ENCODE measurements around the gene SLC2A10.

DNA sequence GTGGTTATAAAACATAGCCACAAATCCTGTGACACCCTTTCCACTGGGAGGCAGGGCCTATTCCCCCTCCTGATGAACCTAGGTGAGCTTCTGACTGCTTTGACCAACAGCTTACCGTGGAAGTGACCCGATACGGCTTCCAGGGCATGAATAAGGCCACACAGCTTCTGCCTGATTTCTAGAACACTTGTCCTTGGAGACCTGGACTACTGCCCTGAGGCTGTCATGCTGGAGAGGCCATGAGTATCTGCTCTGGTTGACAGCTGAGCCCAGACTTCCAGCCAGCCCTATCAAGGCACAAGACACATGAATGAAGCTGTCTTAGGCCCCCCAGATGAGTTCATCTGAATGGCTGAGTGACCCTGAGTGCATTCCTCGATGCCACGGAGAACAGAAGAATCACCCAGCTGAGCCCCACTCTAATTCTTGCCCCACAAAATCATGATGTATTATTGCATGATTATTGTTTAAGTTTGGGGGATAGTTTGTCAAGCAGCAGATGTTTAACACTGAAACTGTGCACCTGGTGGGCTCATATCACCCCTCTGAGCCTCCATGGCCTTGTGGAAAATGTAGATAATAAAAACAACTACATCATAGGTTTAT, 36.8 kb upstream of the SLC2A10 start:
- TF ChIP-seq, protein P1, sequence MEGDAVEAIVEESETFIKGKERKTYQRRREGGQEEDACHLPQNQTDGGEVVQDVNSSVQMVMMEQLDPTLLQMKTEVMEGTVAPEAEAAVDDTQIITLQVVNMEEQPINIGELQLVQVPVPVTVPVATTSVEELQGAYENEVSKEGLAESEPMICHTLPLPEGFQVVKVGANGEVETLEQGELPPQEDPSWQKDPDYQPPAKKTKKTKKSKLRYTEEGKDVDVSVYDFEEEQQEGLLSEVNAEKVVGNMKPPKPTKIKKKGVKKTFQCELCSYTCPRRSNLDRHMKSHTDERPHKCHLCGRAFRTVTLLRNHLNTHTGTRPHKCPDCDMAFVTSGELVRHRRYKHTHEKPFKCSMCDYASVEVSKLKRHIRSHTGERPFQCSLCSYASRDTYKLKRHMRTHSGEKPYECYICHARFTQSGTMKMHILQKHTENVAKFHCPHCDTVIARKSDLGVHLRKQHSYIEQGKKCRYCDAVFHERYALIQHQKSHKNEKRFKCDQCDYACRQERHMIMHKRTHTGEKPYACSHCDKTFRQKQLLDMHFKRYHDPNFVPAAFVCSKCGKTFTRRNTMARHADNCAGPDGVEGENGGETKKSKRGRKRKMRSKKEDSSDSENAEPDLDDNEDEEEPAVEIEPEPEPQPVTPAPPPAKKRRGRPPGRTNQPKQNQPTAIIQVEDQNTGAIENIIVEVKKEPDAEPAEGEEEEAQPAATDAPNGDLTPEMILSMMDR (conservative IDR thresholded peaks at IDR 0.05; ENCODE audit: low read length): no peak
- TF ChIP-seq EZH2phosphoT487 (IDR thresholded peaks at IDR 0.05; ENCODE audit: borderline replicate concordance): no peak

Data from Loucy (cell line).